HG03442 (cell line): ENCODE results near the gene ITGAD.
"Not testable (repeated sequence)": the region's sequence is repeated elsewhere in the genome, so short reads cannot be mapped to it uniquely, and the experiment has no call there.

ENCODE experiments used
- ATAC-seq: cut with Tn5 transposase; IDR thresholded peaks from one replicate; pipeline ENCODE4 v1.9.1; 2021; ENCODE audit warnings: mild to moderate bottlenecking, moderate library complexity; ENCODE audit not compliant: unreplicated experiment

The ITGAD gene

GRCh38 chr16:31402687-31403086 lies 9.6 kb downstream of the ITGAD start:
- no peak for ATAC-seq

- no peak for ATAC-seq
These were observed 10.6 kb downstream of the ITGAD start for GRCh38 chr16:31403590-31404352.

DNA sequence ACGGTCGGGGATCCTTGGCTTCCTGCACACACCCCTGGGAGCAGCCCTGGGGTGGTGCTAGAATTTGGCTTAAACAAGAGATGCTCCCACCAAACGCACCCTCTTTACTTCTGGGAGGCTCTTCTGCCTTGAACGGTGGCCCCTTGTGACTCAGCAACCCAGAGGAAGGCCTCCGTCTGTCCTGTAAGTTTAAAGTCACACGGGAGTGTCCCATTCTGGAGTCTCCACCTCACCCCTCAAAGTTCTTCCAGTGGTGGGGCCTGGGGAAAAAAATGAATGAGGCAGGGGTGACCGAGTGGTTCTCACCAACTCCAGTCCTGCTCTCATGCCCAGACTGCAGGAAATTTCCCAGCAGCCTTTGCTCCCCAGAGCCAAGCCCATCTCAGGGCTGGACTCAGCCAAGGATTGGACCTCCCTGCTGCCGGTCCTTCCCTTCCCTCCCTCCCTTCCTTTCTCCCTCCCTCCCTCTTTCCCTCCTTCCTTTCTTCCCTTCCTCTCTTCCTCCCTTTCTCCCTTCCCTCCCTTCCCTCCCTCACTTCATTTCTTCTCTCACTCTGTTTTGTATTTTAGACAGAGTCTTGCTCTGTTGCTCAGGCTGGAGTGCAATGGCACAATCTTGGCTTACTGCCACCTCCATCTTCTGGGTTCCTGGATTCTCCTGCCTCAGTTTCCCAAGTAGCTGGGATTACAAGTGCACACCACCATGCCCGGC lies 11.4 kb downstream of the ITGAD start:
- ATAC-seq = no peak

- no peak for ATAC-seq
These were observed 14.3 kb downstream of the ITGAD start for GRCh38 chr16:31407406-31407805.

DNA sequence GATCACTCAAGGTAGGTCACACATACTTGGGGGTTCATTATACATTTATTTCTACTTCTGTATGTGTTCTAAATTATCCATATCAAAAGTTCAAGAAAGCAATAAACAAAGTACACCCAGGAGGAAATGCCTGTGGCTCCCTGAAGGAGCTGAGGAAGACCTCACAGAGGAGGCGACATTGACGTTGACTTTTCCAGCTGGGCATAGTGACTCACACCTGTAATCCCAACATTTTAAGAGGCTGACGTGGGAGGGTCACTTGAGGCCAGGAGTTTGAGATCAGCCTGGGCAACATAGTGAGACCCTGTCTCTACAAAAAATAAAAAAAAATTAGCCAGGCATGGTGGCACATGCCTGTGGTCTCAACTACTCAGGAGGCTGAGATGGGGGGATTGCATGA lies 16.3 kb downstream of the ITGAD start:
- ATAC-seq = no peak

- no peak for ATAC-seq
These were observed 16.9 kb downstream of the ITGAD start for GRCh38 chr16:31410082-31410481.

GRCh38 chr16:31411024-31411844 lies 18.1 kb downstream of the ITGAD start:
- ATAC-seq = no peak

GRCh38 chr16:31412750-31413149 lies 19.6 kb downstream of the ITGAD start:
- no peak for ATAC-seq

DNA sequence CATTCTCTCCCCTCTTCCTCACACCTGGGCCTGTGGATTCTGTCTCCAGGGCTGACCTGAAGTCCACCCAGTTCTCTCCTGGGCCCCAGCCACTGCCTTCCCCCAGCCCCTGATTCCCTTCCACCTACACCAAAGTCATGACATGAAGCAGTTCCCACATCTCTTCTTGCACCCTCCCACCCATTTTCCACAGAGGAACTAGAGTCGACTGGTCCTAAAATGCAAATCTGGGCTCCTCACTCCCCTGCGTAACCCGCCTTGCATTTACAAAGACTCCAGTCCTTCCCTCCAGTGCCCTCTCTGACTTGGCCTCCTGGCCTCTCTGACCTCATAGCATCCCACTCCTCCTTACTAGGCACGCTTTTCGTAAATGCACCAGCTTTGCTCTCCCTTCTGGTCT lies 20.2 kb downstream of the ITGAD start:
- ATAC-seq = no peak

DNA sequence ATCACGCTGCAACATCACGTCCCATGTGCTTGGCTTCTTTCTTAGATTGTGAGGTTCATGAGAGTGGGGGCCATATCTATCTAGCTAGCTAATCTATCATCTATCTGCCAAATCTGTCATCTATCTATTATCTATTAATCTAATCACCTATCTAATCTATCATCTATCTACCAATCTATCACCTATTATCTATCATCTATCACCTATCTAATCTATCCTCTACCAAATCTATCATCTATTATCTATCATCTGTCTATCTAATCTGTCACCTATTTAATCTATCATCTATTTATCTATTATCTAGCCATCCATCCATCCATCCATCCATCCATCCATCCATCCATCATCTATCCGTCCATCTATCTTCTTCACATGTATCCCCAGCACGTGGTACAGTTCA lies 20.8 kb downstream of the ITGAD start:
- no peak for ATAC-seq

- no peak for ATAC-seq
These were observed 21.6 kb downstream of the ITGAD start for GRCh38 chr16:31414706-31415105.

DNA sequence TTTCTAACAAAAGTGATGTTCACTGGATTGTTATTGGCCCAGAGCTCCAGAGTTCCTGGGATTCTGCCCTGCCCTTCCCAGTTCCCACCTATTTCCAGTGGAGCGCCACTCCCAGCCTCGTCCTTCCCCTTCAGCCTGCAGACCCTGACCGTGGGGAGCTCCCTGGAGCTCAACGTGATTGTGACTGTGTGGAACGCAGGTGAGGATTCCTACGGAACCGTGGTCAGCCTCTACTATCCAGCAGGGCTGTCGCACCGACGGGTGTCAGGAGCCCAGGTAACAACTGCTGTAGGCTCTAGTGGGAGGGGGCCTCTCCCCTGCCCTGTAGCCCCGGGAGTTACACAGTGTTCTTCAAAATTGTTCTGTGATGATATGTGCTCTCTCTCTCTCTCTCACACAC lies 23.2 kb downstream of the ITGAD start:
- ATAC-seq = no peak

GRCh38 chr16:31417036-31417435 lies 23.9 kb downstream of the ITGAD start:
- not testable (repeated sequence) for ATAC-seq

- ATAC-seq = no peak
These were observed 24.8 kb downstream of the ITGAD start for GRCh38 chr16:31417916-31418315.

- ATAC-seq = no peak
These were observed 26.9 kb downstream of the ITGAD start for GRCh38 chr16:31420037-31420436.

DNA sequence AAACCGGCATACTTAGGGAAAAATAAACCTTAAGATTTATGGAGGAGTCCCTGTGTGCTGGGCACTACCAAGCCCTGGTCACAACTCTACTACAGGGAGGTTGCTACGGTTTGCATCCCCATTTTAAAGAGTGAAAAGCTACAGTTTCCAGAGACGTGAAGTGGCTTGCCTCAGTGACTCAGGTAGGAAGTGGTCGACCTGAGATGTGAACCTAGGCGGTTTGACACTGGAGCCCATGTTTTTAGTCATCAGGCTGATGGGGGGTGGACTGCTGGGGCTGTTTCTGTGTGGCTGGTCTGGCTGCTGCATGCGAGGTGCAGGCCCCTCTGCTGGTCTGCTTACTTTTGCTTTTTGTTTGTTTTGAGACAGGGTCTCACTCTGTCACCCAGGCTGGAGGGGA lies 28.5 kb downstream of the ITGAD start:
- peak; percentile 77 for ATAC-seq

- no peak for ATAC-seq
These were observed 30.1 kb downstream of the ITGAD start for GRCh38 chr16:31423241-31423640.

GRCh38 chr16:31423801-31424200 lies 30.7 kb downstream of the ITGAD start:
- ATAC-seq = no peak

GRCh38 chr16:31427441-31428278 lies 34.5 kb downstream of the ITGAD start:
- no peak for ATAC-seq

DNA sequence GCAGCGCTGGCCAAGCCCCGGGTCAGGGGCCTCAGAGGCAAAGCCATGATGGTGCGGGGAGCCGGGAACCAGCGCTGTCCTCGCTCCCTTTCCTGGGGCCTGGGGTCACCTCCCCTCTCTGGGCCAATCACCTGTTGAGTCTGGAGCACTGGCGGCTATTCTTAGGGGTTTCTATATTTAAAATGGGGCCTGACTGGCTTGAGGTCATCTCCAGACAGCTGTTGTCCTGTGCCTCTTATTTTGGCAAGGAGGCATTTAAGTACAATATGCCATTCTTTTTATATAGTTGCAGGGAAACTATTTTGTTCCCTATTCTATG lies 35.1 kb downstream of the ITGAD start, which contains the start of gene COX6A2:
Gene COX6A2 (minus strand): TSS at position 82 of the 319 bp plus-strand sequence. CDS start 35 bp downstream, at position 47.
- no peak for ATAC-seq
